ENCODE measurements around the gene SOCS6. TPM values are rescaled to one million over a fixed set of nuclear protein-coding genes. Genes with fewer than 3 reads are reported as not detected.
A peak's percentile ranks its signal among the peaks of the same experiment; 100 is the strongest.

The SOCS6 gene
- total and polyA plus RNA-seq, 2 experiments from 2014 or later = 31.7 to 43.7 TPM

GRCh38 chr18:70321616-70322015, 32.8 kb downstream of the SOCS6 start:
- no peaks in the 10 kb centered on the region for H3K27me3 ChIP-seq (replicated peaks; ENCODE audit: insufficient read depth)
- H3K4me1 ChIP-seq (ENCODE audit: insufficient read depth) = peaks cover 11% of the 10 kb centered on the region
- no peak overlapping the region for H3K9ac ChIP-seq
- H3K4me3 ChIP-seq = no peak overlapping the region
- H3K4me2 ChIP-seq (ENCODE audit: unreplicated experiment) = no peak overlapping the region
- no peak for TF ChIP-seq EZH2 (IDR thresholded peaks at IDR 0.05; ENCODE audit: insufficient read depth, poor library complexity, severe bottlenecking)
- TF ChIP-seq EZH2phosphoT487 (IDR thresholded peaks at IDR 0.05; ENCODE audit: insufficient read depth, low read depth) = no peak
- peaks cover 20% of the 10 kb centered on the region for H3K36me3 ChIP-seq (ENCODE audit: low read depth)
- H3K79me2 ChIP-seq (ENCODE audit: insufficient read depth) = peaks cover 100% of the 10 kb centered on the region
- no peaks in the 10 kb centered on the region for H3K9me2 ChIP-seq (ENCODE audit: insufficient read depth)
- H3K9me3 ChIP-seq (ENCODE audit: low read depth) = no peaks in the 10 kb centered on the region
- H2AFZ ChIP-seq = no peak overlapping the region
- H3K27ac ChIP-seq = no peak overlapping the region
- no peaks in the 10 kb centered on the region for H4K20me1 ChIP-seq (ENCODE audit: insufficient read depth)
- DNase-seq = no peak
- whole genome bisulfite sequencing, 2 experiments (ENCODE audit: low coverage in 1 of 2, low lambda C conversion rate in 2 of 2, missing lambda C conversion rate in 2 of 2) = 96 to 100% methylated on average over 2 of the region's 2 CpGs
- H3F3A ChIP-seq (ENCODE audit: insufficient read depth) = peaks cover 18% of the 10 kb centered on the region; the same call in 1 of the 2 replicates
- in situ Hi-C loops (cut with MboI) = no loop called here

GRCh38 chr18:70322385-70322784, 33.5 kb downstream of the SOCS6 start:
- in situ Hi-C loops (cut with MboI) = no loop called here
- no peaks in the 10 kb centered on the region for H4K20me1 ChIP-seq (ENCODE audit: insufficient read depth)
- peaks cover 100% of the 10 kb centered on the region for H3K79me2 ChIP-seq (ENCODE audit: insufficient read depth)

GRCh38 chr18:70322928-70323327, 34.1 kb downstream of the SOCS6 start:
- Histone ChIP-seq H3K4me3 (no peak overlapping the region), H3K4me1 (ENCODE audit: insufficient read depth) (peaks cover 11% of the 10 kb centered on the region), H3K27ac (peak overlapping the region; percentile 7; the same call in 1 of the 2 replicates), H3K9me3 (ENCODE audit: low read depth) (no peaks in the 10 kb centered on the region), H2AFZ (no peak overlapping the region), H4K20me1 (ENCODE audit: insufficient read depth) (no peaks in the 10 kb centered on the region), H3K27me3 (replicated peaks; ENCODE audit: insufficient read depth) (no peaks in the 10 kb centered on the region), H3K9ac (no peak overlapping the region), H3K79me2 (ENCODE audit: insufficient read depth) (peaks cover 100% of the 10 kb centered on the region), H3F3A (ENCODE audit: insufficient read depth) (peaks cover 29% of the 10 kb centered on the region), H3K36me3 (ENCODE audit: low read depth) (peaks cover 34% of the 10 kb centered on the region), H3K4me2 (ENCODE audit: unreplicated experiment) (no peak overlapping the region), H3K9me2 (ENCODE audit: insufficient read depth) (no peaks in the 10 kb centered on the region)
- TF ChIP-seq EZH2phosphoT487 (IDR thresholded peaks at IDR 0.05; ENCODE audit: insufficient read depth, low read depth) (no peak), EZH2 (IDR thresholded peaks at IDR 0.05; ENCODE audit: insufficient read depth, poor library complexity, severe bottlenecking) (no peak)
- 80 to 87% methylated on average over 5 of the region's 5 CpGs for WGBS, 2 experiments (ENCODE audit: low coverage in 1 of 2, low lambda C conversion rate in 2 of 2, missing lambda C conversion rate in 2 of 2)
- peak; percentile 52 for DNase-seq
- in situ Hi-C loops (cut with MboI) = no loop called here

More at GRCh38 chr18:70322385-70322784, 33.5 kb downstream of the SOCS6 start:
- peaks cover 28% of the 10 kb centered on the region for H3K36me3 ChIP-seq (ENCODE audit: low read depth)
- peaks cover 11% of the 10 kb centered on the region for H3K4me1 ChIP-seq (ENCODE audit: insufficient read depth)
- no peak overlapping the region for H3K9ac ChIP-seq
- no peaks in the 10 kb centered on the region for H3K9me2 ChIP-seq (ENCODE audit: insufficient read depth)
- no peak for TF ChIP-seq EZH2 (IDR thresholded peaks at IDR 0.05; ENCODE audit: insufficient read depth, poor library complexity, severe bottlenecking)
- no peak for TF ChIP-seq EZH2phosphoT487 (IDR thresholded peaks at IDR 0.05; ENCODE audit: insufficient read depth, low read depth)
- no peaks in the 10 kb centered on the region for H3K27me3 ChIP-seq (replicated peaks; ENCODE audit: insufficient read depth)
- H3K4me2 ChIP-seq (ENCODE audit: unreplicated experiment) = no peak overlapping the region
- H3F3A ChIP-seq (ENCODE audit: insufficient read depth) = peaks cover 25% of the 10 kb centered on the region; the same call in 1 of the 2 replicates
- WGBS, 2 experiments (ENCODE audit: low coverage in 1 of 2, low lambda C conversion rate in 2 of 2, missing lambda C conversion rate in 2 of 2) = 97 to 100% methylated on average over 2 of the region's 2 CpGs
- no peaks in the 10 kb centered on the region for H3K9me3 ChIP-seq (ENCODE audit: low read depth)
- H3K27ac ChIP-seq = peak overlapping the region; percentile 7; the same call in 1 of the 2 replicates
- H3K4me3 ChIP-seq = no peak overlapping the region
- DNase-seq = no peak
- no peak overlapping the region for H2AFZ ChIP-seq

GRCh38 chr18:70324897-70325296, 36.1 kb downstream of the SOCS6 start:
- no peak overlapping the region for H2AFZ ChIP-seq
- H3K9ac ChIP-seq = no peak overlapping the region
- H3K9me3 ChIP-seq (ENCODE audit: low read depth) = no peaks in the 10 kb centered on the region
- no peak overlapping the region for H3K4me3 ChIP-seq
- DNase-seq = no peak
- no peaks in the 10 kb centered on the region for H3K27me3 ChIP-seq (replicated peaks; ENCODE audit: insufficient read depth)
- peaks cover 41% of the 10 kb centered on the region for H3F3A ChIP-seq (ENCODE audit: insufficient read depth)
- peaks cover 43% of the 10 kb centered on the region for H3K36me3 ChIP-seq (ENCODE audit: low read depth)
- H3K4me1 ChIP-seq (ENCODE audit: insufficient read depth) = peaks cover 27% of the 10 kb centered on the region
- WGBS, 2 experiments (ENCODE audit: low coverage in 1 of 2, low lambda C conversion rate in 2 of 2, missing lambda C conversion rate in 2 of 2) = 97% methylated on average over 19 to 20 of the region's 20 CpGs
- no peaks in the 10 kb centered on the region for H3K9me2 ChIP-seq (ENCODE audit: insufficient read depth)
- H4K20me1 ChIP-seq (ENCODE audit: insufficient read depth) = no peaks in the 10 kb centered on the region
- H3K27ac ChIP-seq = no peak overlapping the region
- H3K79me2 ChIP-seq (ENCODE audit: insufficient read depth) = peaks cover 100% of the 10 kb centered on the region
- in situ Hi-C loops (cut with MboI) = no loop called here
- TF ChIP-seq EZH2phosphoT487 (IDR thresholded peaks at IDR 0.05; ENCODE audit: insufficient read depth, low read depth) (no peak), EZH2 (IDR thresholded peaks at IDR 0.05; ENCODE audit: insufficient read depth, poor library complexity, severe bottlenecking) (no peak)
- H3K4me2 ChIP-seq (ENCODE audit: unreplicated experiment) = no peak overlapping the region
